Measurements from ENCODE around the gene DAZAP2. TPM values are rescaled to one million over a fixed set of nuclear protein-coding genes. Genes with fewer than 3 reads are reported as not detected.
"Not testable (repeated sequence)": the region's sequence is repeated elsewhere in the genome, so short reads cannot be mapped to it uniquely, and the experiment has no call there.

The DAZAP2 gene
- total and polyA plus RNA-seq, 5 experiments from 2014 or later: 301 to 1,317 (median 1,276) TPM

GRCh38 chr12:51285843-51286242 is 47.2 kb downstream of the DAZAP2 start:
- no peaks in the 10 kb centered on the region for H3K27me3 Mint-ChIP-seq
- peaks cover 0 to 85% (median 11%) of the 10 kb centered on the region in 3 donors for H3K36me3 Mint-ChIP-seq
- POLR2A ChIA-PET: no interaction called here
- H3K4me3 Mint-ChIP-seq: no peak overlapping the region
- H3K27ac Mint-ChIP-seq: peak overlapping the region in 8 of 10 donors; percentile 43 to 81 (median 56)
- H3K4me1 Mint-ChIP-seq: peaks cover 2 to 6% (median 4%) of the 10 kb centered on the region in 4 donors
- H3K9me3 Mint-ChIP-seq: no peaks in the 10 kb centered on the region
- DNase-seq (no peak), ATAC-seq (no peak)

- ATAC-seq, H3K4me3 Mint-ChIP-seq, H3K9me3 Mint-ChIP-seq, H3K27me3 Mint-ChIP-seq, DNase-seq: not testable (repeated sequence)
- POLR2A ChIA-PET: interaction anchor here (1.0 kb wide), 2 partner anchors 27 to 50 kb away, joined by 3 read pairs; no protein-coding TSS in a partner anchor
- peak overlapping the region; percentile 57 to 90 (median 74) for H3K27ac Mint-ChIP-seq
- H3K4me1 Mint-ChIP-seq: peaks cover 11 to 22% (median 20%) of the 10 kb centered on the region in 4 donors
- H3K36me3 Mint-ChIP-seq: peaks cover 0 to 92% (median 7%) of the 10 kb centered on the region in 3 donors
Observed at GRCh38 chr12:51291603-51292513, 53.2 kb downstream of the DAZAP2 start.

Other genes starting within 250 kb of the DAZAP2 start
- gene SLC11A2, start 212.4 kb upstream of the DAZAP2 start, total RNA-seq: 10 to 100 TPM; 66.0 to 70.2 TPM
- gene SLC11A2, start 212.4 kb upstream of the DAZAP2 start, polyA plus RNA-seq: 10 to 100 TPM in 1 of 3 donors, 1 to 10 TPM in 2; 6.9 to 17.2 (median 9.0) TPM
- gene LETMD1, start 190.5 kb upstream of the DAZAP2 start, total RNA-seq: 10 to 100 TPM; 88.4 to 91.2 TPM
- gene LETMD1, start 190.5 kb upstream of the DAZAP2 start, polyA plus RNA-seq: 10 to 100 TPM; 30.1 to 36.3 (median 30.9) TPM
- 10 to 100 TPM; 27.8 to 35.2 TPM for gene CSRNP2, start 155.2 kb upstream of the DAZAP2 start, total RNA-seq
- 1 to 10 TPM; 2.7 to 3.6 (median 2.7) TPM for gene CSRNP2, start 155.2 kb upstream of the DAZAP2 start, polyA plus RNA-seq
- gene TFCP2, start 65.7 kb upstream of the DAZAP2 start, total RNA-seq: 10 to 100 TPM; 33.6 to 34.9 TPM
- 10 to 100 TPM in 1 of 3 donors, 1 to 10 TPM in 2; 8.0 to 16.7 (median 9.9) TPM for gene TFCP2, start 65.7 kb upstream of the DAZAP2 start, polyA plus RNA-seq
- 10 to 100 TPM; 46.2 to 49.7 TPM for gene POU6F1, start 20.8 kb upstream of the DAZAP2 start, total RNA-seq
- 1 to 10 TPM in 2 of 3 donors, under 1 TPM in 1; 0.62 to 1.8 (median 1.7) TPM for gene POU6F1, start 20.8 kb upstream of the DAZAP2 start, polyA plus RNA-seq
- 1 to 10 TPM; 5.5 to 6.9 TPM for gene SMAGP, start 31.6 kb downstream of the DAZAP2 start, total RNA-seq
- gene SMAGP, start 31.6 kb downstream of the DAZAP2 start, polyA plus RNA-seq: 10 to 100 TPM; 15.1 to 18.5 (median 15.6) TPM
- 100 to 1,000 TPM; 257 to 267 TPM for gene BIN2, start 85.3 kb downstream of the DAZAP2 start, total RNA-seq
- gene BIN2, start 85.3 kb downstream of the DAZAP2 start, polyA plus RNA-seq: 100 to 1,000 TPM; 228 to 303 (median 266) TPM
- gene CELA1, start 107.9 kb downstream of the DAZAP2 start, total RNA-seq: 1 to 10 TPM; 2.2 to 2.5 TPM
- 1 to 10 TPM; 3.6 to 9.8 (median 8.1) TPM for gene CELA1, start 107.9 kb downstream of the DAZAP2 start, polyA plus RNA-seq
- 1 to 10 TPM; 1.5 to 1.9 TPM for gene GALNT6, start 152.6 kb downstream of the DAZAP2 start, total RNA-seq
- gene GALNT6, start 152.6 kb downstream of the DAZAP2 start, polyA plus RNA-seq: 1 to 10 TPM; 4.4 to 8.3 (median 4.6) TPM
- gene SLC4A8, start 186.0 kb downstream of the DAZAP2 start, total RNA-seq: under 1 TPM; 0.41 to 0.42 TPM
- under 1 TPM; 0.52 to 0.99 (median 0.58) TPM for gene SLC4A8, start 186.0 kb downstream of the DAZAP2 start, polyA plus RNA-seq

Measured in naive thymus-derived CD8-positive, alpha-beta T cell (primary cell).